Fibroblast of skin of left biceps (primary cell): Measurements from ENCODE around the gene KCND2.
"Not testable (repeated sequence)": the region's sequence is repeated elsewhere in the genome, so short reads cannot be mapped to it uniquely, and the experiment has no call there.

Experiments
- DNase-seq, 2 experiments: peaks; one replicate each; pipeline ENCODE4 v3.0.0-alpha.2; 2013; ENCODE audit warnings: low read depth in 2 of 2

KCND2 gene

DNA sequence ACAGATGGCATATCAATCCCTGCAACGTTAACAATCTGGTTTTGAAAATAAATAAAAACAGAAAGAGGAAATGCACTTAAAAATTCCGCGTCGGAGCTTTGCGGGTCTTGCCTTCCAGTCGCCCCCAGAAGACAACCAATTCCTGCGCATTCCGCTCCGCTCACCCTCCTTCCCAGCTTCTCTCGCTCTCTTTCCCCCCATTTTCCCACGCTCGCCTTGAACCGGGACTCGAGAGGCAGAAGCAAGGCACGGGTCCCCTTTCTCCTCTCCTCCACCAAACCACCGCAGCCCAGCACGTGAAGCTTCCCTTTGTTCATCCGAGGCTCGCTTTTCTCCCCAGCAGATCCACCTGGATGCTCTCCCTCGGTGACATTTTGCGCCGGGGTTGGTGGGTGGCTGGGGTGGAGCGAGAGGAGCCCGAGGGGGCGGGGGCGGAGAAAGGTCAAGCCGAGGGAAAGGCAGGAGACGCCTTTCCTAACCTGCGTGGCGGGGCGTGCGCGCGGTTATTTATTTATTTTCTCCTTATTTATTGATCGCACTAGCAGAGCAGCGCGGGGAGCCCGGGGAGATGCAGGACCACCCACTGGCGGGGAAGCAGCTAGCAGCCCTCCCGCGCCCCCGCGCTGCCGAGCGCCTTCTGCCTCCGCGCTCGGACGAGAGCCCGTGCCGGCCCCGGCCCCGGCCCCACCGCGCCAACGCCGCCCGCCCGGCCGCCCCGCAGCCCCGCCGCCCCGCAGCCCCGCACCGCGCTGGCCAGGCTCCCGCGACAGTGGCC is at the start of gene KCND2:
Gene KCND2 (plus strand): TSS at position 475 of the 775 bp plus-strand sequence.
- DNase-seq = no peak

DNA sequence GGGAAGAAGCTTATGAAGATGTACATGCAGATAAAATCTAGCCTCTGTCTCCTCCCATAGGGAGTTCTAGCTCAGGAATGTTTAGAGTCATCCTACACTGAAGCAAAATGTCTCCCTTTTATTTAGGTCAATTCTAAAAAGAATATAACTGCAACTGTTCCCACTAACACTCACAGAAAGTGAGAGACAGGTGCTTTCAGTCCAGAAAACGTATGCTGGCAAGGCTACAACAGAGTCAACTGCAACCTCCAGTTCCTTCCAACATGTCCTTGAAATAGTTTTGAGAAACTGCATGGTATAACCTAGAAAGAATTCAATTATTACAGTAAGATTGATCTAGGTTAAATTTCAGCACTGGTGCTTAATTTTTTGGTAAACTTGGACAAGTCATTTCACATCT is 46.8 kb upstream of the KCND2 start:
- no peak for DNase-seq

DNA sequence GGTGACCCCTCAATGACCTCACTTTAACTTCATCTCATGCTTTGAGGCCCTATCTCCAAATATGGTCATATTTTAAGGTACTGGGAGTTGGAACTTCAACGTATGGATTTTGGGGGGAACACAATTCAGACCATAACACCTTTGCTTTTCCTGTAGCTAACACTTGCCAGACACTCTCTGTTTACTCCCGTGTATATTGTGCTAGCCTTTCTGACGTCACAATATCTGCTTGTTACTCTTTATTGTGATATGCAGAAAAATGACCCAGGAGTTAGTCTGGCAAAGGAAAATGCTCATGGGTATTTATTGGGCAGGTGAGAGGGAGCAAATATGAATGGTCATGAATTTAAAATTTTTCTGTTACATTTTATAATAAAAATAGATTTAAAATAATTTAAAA is 45.7 kb upstream of the KCND2 start:
- DNase-seq = no peak

DNA sequence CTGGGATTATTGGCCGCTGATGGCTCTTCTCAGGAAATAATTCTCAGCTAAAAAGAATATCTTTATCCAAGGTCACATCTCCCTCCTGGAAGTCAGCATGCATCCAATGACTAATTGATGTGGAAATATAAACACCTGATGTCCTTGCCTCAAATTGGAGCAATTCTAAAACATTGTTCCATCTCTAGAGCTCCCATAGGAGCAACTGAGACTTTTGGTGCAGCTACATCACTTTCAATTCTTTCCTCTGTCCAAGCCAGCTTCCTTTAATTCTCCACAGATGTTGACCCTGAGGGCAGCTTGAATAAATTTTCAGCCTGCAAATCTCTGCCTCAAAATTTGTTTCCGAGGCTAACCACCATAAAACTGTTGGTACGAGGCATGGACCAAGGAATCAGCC is 43.9 kb upstream of the KCND2 start:
- no peak for DNase-seq

DNA sequence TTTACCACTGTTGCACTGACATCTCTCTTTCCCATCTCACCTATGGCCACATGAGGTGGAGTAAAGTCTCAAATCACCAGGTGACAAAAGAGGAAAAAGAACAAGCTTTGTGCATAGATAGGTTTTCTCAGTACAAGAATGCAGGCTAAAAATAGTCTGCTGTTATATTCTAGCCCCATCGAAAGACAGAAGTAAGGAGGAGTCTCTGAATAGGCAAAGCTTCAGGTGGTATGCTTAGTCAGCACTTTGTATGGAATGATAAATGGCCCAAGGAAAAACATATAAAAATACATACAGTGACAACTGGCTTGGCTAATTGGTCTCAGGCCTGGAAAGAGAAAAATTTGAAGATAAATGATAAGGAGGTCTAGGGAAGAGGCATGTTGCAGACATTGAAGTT is 39.6 kb upstream of the KCND2 start:
- DNase-seq = no peak

DNA sequence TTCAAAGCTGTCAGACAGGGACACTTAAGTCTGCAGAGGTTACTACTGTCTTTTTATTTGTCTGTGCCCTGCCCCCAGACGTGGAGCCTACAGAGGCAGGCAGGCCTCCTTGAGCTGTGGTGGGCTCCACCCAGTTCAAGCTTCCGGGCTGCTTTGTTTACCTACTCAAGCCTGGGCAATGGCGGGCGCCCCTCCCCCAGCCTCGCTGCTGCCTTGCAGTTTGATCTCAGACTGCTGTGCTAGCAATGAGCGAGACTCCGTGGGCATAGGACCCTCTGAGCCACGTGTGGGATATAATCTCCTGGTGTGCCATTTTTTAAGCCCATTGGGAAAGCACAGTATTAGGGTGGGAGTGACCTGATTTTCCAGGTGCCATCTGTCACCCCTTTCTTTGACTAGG is 32.6 kb upstream of the KCND2 start:
- not testable (repeated sequence) for DNase-seq

DNA sequence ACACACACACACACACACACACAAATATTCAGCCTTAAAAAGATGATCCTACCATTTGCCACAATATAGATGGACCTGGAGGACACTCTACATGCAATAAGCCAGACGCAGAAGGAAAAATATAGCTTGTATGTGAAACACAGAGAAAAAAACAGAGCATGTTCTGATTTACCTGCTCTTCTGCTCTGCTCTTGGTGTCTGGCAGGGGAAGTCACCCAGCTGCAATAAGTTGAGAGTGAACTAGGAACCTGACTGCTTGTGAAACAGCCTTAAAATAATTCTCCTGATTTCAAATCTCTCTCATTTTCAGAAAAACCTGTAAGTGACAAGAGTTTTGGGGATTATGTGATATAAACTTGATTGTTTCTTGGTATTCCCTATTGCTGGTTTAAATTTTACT is 31.0 kb upstream of the KCND2 start:
- no peak for DNase-seq

DNA sequence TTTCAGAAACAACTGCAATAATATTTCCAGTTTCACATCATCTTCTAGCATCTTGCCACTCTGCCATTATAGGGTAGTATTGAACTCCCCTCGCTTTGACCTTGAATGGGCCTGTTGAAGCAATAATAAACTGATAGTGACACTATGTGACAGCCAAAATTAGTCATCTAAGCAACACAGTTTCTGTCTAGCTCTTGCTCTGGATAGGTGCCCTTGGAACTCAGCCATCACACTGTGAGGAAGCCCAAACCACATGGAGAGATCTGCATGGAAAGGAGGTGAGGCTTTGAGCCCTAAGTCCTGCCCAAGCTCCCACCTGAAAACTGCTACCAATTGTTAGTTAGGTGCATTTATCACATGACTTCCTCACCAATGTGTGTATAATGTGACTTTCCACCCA is 18.1 kb upstream of the KCND2 start:
- DNase-seq = no peak

DNA sequence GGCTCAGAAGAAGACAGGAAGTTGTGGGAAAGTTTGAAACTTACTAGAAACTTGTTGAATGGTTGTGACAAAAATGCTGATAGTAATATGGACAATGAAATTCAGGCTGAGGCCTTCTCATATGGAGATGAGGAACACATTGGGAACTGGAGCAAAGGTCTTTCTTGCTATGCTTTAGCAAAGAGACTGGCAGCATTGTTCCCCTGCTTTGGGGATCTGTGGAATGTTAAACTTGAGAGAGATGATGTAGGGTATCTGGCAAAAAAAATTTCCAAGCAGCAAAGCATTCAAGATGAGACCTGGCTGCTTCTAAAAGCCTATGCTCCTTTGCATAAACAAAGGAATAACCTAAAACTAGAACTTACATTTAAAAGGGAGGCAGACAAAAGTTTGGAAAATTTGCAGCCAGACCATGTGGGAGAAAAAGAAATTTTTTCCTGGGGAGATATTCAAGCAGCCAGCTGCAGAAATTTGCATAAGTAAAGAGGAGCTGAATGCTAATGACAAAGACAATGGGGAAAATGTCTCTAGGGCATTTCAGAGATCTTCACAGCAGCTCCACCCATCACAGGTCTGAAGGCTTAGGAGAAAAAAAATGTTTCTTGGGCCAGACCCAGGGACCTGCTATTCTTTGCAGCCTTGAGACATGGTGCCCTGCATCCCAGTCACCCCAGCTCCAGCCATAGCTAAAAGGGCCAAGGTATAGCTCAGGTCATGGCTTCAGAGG is 16.5 kb upstream of the KCND2 start:
- no peak for DNase-seq

DNA sequence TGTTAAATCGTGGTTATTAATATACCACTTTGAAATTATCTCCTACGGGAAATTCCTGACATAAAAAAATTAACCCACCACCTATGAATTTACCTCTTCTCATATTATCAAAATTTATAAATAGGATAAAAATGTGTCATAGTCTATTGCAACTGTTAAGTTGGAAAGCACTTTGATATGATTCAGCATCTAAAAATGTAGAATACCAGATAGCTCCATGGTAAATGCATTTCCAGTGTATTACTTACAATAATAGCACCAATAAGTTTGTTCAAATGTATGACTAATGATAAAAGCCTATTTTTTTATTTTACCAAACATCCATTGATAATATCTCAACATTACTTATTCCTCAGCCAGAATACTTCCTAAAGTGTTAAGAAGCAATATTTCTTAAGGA is 13.6 kb upstream of the KCND2 start:
- peak; percentile 10 to 25 for DNase-seq

DNA sequence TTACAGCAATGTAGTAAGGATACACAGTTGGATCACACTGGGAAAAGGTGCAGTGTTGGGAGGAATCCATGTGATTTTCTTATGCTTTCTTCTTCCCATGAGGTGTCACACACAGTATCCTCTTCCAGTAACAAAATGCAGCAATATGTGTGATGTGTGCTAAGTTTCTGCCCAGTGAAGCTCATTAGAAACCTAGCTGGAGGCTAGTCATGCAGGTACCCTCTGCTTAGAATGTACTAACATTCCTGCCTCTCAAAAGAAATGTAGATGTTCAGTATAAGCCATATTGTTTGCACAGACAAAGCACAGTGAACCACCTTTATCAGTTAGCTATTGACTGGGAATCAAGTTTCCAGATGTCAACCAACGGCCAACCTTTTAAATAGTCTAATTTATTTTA is 12.9 kb upstream of the KCND2 start:
- DNase-seq = no peak

DNA sequence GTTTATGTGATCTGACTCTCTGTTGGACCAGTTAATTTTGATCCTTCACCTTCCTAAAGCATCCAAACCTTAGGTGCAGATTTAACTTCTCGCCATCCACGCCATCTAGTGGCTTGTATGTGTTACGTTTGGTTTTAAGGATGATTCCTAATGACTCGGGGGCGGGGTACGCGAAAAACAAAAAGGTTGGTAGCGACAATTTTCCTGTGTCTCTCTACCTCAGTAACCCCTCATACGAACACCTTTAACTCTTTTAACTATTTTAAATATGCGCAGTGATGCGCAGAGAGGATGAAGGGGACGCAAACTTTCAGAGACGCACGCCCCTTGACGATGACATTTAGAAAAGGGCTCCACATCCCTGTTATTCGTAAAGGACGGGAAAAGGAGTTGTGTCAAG is 714 bp upstream of the KCND2 start:
- peak; percentile 8 to 16 for DNase-seq

DNA sequence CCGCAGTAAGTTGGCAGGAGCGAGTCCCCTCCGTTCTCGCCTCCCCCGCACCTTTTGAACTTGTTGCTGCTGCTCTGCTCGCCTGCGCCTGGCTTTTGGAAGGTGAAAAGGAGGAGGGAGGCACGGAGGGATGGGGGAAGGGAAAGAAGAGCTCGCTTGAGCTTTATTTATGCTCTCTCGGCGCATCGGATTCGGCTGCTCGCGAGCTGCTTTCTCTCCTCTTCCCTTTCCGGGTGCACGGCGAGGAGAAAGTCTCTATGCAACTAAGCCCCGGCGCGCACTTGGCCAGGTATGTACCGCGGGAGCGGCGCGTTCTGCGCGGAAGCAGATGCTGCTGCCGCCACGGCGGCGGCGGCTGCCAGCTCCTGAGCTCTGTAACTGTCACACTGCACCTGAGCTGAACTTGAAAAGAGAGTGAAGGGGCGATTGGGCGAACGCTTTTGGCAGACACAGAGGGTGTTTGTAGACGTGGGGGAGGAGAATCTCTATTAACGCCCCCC is 551 bp downstream of the KCND2 start:
- no peak for DNase-seq

DNA sequence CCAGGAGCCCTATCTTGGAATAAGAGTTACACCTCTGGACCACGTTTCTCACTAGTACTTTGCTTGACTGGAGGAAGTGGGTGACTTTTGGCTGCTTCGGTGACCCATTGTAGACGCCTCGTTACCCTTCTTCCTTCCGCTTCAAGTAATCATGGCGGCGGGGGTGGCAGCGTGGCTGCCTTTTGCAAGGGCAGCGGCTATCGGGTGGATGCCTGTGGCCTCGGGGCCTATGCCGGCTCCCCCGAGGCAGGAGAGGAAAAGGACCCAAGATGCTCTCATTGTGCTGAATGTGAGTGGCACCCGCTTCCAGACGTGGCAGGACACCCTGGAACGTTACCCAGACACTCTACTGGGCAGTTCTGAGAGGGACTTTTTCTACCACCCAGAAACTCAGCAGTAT is 1.5 kb downstream of the KCND2 start:
- no peak for DNase-seq

DNA sequence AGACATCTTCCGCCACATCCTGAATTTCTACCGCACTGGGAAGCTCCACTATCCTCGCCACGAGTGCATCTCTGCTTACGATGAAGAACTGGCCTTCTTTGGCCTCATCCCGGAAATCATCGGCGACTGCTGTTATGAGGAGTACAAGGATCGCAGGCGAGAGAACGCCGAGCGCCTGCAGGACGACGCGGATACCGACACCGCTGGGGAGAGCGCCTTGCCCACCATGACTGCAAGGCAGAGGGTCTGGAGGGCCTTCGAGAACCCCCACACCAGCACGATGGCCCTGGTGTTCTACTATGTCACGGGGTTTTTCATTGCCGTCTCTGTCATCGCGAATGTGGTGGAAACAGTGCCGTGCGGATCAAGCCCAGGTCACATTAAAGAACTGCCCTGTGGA is 1.9 kb downstream of the KCND2 start:
- DNase-seq = no peak

DNA sequence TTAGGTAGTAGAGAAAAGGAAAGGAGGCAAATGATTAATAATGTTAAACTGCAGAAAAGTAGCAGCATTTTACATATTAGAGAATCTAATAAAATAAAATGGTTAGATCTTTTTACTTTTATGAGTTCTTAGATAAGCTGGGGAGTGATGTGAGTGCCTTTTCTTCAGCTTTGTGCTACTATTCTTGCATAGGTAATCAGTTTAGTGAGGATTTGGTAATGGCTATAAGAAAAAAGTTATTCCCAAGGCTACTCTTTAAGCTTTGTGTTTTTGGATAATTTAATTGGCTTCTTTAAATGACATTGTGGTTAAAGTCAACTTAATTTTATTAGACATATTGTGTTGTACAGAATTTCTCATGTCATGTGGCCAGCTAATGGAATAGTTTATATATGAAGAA is 3.7 kb downstream of the KCND2 start:
- DNase-seq = no peak

DNA sequence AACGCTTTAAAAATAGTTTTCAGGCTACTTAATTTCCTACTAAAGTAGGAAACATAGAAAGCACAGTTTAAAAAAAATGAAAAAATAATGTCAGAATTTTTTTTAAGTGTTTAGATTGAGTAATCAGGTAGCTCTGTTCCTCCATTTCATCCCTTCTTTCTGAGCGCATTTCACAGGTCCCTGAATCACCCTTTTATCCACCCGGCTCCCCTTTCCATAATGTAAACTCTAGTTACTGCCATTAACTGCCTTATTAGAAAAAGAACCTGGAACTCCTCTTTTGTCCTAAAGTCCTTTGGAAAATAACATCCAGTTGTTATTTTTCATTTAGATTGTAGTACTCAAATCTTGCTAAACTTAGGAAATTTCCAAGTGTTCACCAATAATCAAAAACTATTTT is 5.8 kb downstream of the KCND2 start:
- no peak for DNase-seq

DNA sequence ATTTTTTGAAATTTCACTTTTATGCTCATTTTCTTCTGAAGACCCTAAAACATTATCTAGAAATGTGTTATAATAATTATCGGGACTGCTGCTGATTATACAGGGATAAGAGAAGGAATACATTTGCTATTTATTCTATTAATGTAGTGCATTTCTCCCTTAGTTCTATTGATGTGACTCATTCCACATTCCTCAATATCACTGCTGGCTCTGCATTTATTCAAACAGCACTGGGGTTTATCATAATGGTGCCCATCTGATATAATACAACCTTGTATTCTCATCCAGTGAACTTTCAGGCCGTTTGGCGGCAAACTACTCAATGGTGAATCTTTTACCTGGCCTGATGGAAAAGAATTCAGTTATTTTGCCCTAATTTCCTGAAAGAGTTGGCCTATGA is 7.8 kb downstream of the KCND2 start:
- no peak for DNase-seq

DNA sequence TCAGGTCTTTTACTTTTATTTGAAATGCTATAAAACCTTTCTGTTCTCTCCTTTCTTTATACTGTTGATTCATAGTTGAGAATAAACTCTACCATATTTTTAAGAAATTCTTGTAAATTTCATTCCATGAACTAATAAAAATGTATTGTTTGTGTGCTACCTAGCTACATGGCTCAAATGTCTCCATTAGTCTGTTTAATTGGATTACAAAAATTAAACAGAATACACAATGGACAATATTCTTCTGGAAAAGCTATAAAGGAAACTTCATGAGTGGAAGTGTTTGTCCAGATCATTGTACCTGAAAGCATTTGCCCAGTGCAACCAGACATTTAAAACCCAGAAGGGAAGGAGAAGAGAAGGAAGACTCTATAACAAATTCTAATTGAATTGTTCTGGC is 20.1 kb downstream of the KCND2 start:
- DNase-seq = no peak

DNA sequence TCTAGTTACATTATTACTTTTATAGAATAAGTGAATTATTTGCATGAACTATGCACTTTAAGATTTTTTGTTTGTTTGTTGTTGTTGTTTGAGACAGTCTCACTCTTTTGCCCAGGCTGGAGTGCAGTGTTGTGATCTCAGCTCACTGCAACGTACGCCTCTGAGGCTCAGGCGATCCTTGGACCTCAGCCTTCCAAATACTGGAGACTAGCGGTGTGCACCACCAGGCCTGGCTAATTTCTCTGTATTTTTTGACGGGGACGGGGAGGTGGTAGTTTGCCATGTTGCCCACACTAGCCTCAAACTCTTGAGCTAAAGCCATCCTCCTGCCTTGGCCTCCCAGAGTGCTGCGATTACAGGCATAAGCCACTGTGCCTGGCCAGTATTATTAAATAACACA is 29.2 kb downstream of the KCND2 start:
- DNase-seq = no peak

DNA sequence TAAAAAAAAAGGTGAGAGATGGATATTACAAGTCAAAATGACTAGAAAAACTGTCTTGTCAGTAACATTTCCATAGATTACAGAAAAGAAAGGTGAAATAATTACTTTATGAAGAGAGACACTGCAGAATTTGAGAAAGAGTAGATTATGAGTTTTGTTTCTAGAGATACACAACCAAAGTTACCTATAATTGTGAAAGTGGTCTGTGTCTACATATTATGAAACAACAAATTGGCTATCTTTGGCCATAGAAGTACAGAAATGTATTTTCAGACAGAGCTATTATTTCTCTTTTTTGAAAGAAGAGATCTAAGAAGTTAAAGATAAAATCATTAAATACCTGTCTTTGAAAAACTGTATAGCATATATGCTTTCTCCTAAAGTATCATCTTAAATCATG is 30.1 kb downstream of the KCND2 start:
- DNase-seq = no peak

DNA sequence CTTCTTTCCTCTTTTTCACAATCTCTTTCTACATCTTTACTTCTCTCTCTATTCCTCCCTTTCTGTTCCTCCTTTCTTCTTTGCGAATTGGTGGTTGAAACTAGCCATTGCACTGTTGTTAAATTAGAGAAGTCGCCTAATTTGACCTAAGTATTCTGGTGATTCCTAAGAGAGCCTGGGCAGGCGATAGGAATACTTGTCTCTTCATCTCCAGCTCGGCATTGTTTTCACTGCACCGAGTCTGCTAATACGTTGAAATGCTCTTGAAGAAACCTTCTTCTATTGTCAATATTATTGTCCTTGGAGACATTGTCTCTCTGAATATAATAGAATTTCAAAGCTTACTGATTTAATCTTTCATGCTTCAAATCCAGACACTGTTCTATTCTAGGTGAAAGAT is 31.7 kb downstream of the KCND2 start:
- DNase-seq = no peak

DNA sequence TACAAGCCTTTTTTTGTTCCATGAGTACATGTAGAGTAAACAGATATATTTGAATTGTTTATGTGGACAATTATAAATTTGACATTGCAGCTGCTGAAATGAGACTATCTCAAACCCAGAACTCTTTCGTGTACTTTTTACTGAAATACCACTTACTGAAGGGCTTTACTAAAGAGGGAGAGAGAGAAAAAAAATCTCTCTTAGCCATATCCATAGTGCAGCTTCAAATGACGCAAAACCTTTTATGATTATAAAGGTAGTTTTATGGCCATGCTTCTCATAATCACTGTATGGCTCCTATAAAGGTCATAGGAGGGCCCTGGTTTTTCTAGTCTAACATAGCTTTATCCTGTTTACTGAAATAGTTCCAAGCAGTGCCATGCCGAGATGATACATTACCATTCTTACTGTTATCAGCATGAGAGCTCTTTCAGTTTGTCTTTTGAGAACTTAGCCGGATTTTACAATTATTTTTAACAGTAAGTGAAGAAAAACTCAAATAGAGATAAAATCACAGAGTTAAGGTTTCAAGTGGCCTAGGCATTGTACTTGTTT is 35.1 kb downstream of the KCND2 start:
- no peak for DNase-seq
